Mucosa of descending colon (tissue), 3 donors: ENCODE data around the gene EPHA10. TPM values are rescaled to one million over a fixed set of nuclear protein-coding genes. Genes with fewer than 3 reads are reported as not detected.

Source experiments
- ATAC-seq: fragments of 200-7000 bp; cut with Tn5 transposase; one replicate; pipeline ENCODE4 v1.9.1; 2020; ENCODE audit warnings: mild to moderate bottlenecking, moderate library complexity
- DNase-seq, 3 donors: peaks; one replicate each; pipeline ENCODE4 v3.0.0-alpha.2; 2020
- H3K36me3 ChIP-seq: fragments of 200-600 bp; one replicate; pipeline ENCODE4 v1.8.0; 2021; ENCODE audit warnings: low read depth, mild to moderate bottlenecking
- H3K4me1 ChIP-seq: fragments of 200-600 bp; one replicate; pipeline ENCODE4 v1.8.0; 2021; ENCODE audit warnings: low read depth, mild to moderate bottlenecking
- H3K4me3 ChIP-seq: fragments of 200-600 bp; one replicate; pipeline ENCODE4 v1.8.0; 2021; ENCODE audit warnings: mild to moderate bottlenecking
- H3K9me3 ChIP-seq: fragments of 200-600 bp; one replicate; pipeline ENCODE4 v1.8.0; 2021; ENCODE audit warnings: mild to moderate bottlenecking
- intact Hi-C, 2 donors: fragments of 100-400 bp; cut with DNase I in 1 of 2; cut with micrococcal nuclease in 1 of 2; formaldehyde crosslinking; loops; one replicate each; pipeline versions ENCODE4 v1.11.0 to v1.11.1; 2022; cut with DNase I, micrococcal nuclease
- total RNA-seq, 3 donors: library from RNA; stranded (reverse); fragmentation: NEBNext Ultra II Directional in 2 of 3; extraction: Animal tissue kit (Norgen Biotek cat#: 25700) in 2 of 3; gene quantifications; one replicate each; pipeline versions ENCODE4 v1.2.1 to v1.2.4, GENCODE V29; 2021 to 2023
- TF ChIP-seq, protein P1 (sequence below): fragments of 200-600 bp; IDR thresholded peaks from one replicate; pipeline ENCODE4 v1.8.0; 2022; ENCODE audit warnings: antibody characterized with exemption, mild to moderate bottlenecking
- donor health status: DM: no; HTN: no; CAD: no; lungs with moderate emphysema.
- donor health status: DM: no; HTN: no; CAD: no.
- donor health status: DM: no; HTN: yes; CAD: no.

EPHA10 gene
- total RNA-seq, 3 donors from 2014 or later = 45.3 to 74.4 (median 66.0) TPM

- TF ChIP-seq, protein P1, sequence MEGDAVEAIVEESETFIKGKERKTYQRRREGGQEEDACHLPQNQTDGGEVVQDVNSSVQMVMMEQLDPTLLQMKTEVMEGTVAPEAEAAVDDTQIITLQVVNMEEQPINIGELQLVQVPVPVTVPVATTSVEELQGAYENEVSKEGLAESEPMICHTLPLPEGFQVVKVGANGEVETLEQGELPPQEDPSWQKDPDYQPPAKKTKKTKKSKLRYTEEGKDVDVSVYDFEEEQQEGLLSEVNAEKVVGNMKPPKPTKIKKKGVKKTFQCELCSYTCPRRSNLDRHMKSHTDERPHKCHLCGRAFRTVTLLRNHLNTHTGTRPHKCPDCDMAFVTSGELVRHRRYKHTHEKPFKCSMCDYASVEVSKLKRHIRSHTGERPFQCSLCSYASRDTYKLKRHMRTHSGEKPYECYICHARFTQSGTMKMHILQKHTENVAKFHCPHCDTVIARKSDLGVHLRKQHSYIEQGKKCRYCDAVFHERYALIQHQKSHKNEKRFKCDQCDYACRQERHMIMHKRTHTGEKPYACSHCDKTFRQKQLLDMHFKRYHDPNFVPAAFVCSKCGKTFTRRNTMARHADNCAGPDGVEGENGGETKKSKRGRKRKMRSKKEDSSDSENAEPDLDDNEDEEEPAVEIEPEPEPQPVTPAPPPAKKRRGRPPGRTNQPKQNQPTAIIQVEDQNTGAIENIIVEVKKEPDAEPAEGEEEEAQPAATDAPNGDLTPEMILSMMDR = no peak
- intact Hi-C loops = no loop called here
- Histone ChIP-seq H3K36me3 (no peaks in the 10 kb centered on the region), H3K4me3 (no peak overlapping the region), H3K4me1 (no peaks in the 10 kb centered on the region), H3K9me3 (no peaks in the 10 kb centered on the region)
- DNase-seq (peak in 2 of 3 donors; percentile 57 to 70), ATAC-seq (peak; percentile 73)
Measured at GRCh38 chr1:37764414-37764825, 500 bp downstream of the EPHA10 start.

GRCh38 chr1:37763791-37764413, 1.0 kb downstream of the EPHA10 start:
- Histone ChIP-seq H3K4me1 (no peaks in the 10 kb centered on the region), H3K36me3 (no peaks in the 10 kb centered on the region), H3K9me3 (no peaks in the 10 kb centered on the region), H3K4me3 (no peak overlapping the region)
- intact Hi-C loops = no loop called here
- DNase-seq (no peak), ATAC-seq (no peak)
- TF ChIP-seq, protein P1 = no peak

DNA sequence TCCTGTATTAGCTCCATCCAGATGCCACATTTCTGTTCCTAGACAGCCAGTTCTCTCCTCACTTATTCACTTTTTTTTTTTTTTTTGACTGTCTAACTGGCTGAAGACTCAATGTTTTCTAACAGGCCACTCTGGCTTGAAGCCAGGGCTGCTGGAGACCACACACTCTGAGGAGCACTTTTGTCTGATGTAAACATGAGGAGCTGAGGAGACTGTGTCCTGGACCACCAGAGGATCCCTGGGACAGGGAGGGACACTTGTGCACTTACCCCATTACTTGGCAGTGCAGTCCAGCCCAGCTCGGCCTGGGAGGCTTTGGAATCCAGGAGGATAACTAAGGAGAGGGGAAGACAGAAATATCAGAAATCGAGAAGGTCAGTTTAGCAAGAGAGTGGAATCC, 2.4 kb downstream of the EPHA10 start:
- DNase-seq (no peak), ATAC-seq (no peak)
- intact Hi-C loops = no loop called here
- H3K4me3 ChIP-seq = no peak overlapping the region
- no peaks in the 10 kb centered on the region for H3K4me1 ChIP-seq
- no peaks in the 10 kb centered on the region for H3K36me3 ChIP-seq
- H3K9me3 ChIP-seq = no peaks in the 10 kb centered on the region
- TF ChIP-seq, protein P1 = no peak

GRCh38 chr1:37761416-37762095, 3.4 kb downstream of the EPHA10 start:
- TF ChIP-seq, protein P1 = no peak
- Histone ChIP-seq H3K4me1 (no peaks in the 10 kb centered on the region), H3K4me3 (no peak overlapping the region), H3K36me3 (no peaks in the 10 kb centered on the region), H3K9me3 (no peaks in the 10 kb centered on the region)
- ATAC-seq = no peak
- no peak for DNase-seq
- intact Hi-C loops = no loop called here

DNA sequence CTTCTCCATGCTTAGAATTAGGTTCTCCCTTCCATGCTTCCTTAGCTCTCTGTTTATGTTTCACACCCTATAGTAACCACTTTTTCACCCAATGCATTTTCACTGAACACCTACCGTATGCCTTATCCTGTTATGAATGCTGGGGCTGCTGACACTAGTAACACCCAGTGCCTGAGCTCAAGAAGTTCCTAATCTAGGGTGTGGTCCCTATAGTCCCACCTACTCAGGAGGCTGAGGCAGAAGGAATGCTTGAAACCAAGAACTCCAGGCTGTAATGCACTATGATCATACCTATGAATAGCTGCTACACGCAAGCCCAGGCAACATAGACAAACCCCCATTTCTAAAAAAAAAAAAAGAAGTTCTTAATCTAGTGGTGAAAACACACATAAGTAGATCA, 5.5 kb downstream of the EPHA10 start:
- DNase-seq = no peak
- intact Hi-C loops = no loop called here

More for the DNA sequence above, 5.5 kb downstream of the EPHA10 start:
- Histone ChIP-seq H3K36me3 (no peaks in the 10 kb centered on the region), H3K4me3 (no peak overlapping the region), H3K4me1 (no peaks in the 10 kb centered on the region), H3K9me3 (no peaks in the 10 kb centered on the region)
- ATAC-seq = no peak
- TF ChIP-seq, protein P1 = no peak
